DOHH2 (cell line): Measurements from ENCODE around the gene WNT7A.

ENCODE experiments used
- H3F3A ChIP-seq: fragments of 200-600 bp; sonication (generic), shearing (Covaris generic); 2 replicates; pipeline ENCODE4 v1.6.0; 2016; ENCODE audit warnings: antibody characterized with exemption, mild to moderate bottlenecking; ENCODE audit not compliant: control insufficient read depth, insufficient read depth
- H3K27ac ChIP-seq: fragments of 200-600 bp; sonication (generic); 2 replicates; pipeline ENCODE4 v1.5.1; 2014; ENCODE audit warnings: low read depth, mild to moderate bottlenecking, low read length, moderate library complexity
- H3K27me3 ChIP-seq: fragments of 200-600 bp; sonication (generic); 2 replicates; pipeline ENCODE4 v1.6.1; 2014; ENCODE audit warnings: mild to moderate bottlenecking, low read length, mixed read lengths; ENCODE audit not compliant: control insufficient read depth
- H3K36me3 ChIP-seq: fragments of 200-600 bp; sonication (generic); 2 replicates; pipeline ENCODE4 v1.6.1; 2014; ENCODE audit warnings: mild to moderate bottlenecking, low read length, moderate library complexity, mixed read lengths; ENCODE audit not compliant: control insufficient read depth
- H3K4me1 ChIP-seq: fragments of 200-600 bp; sonication (generic); 2 replicates; pipeline ENCODE4 v1.6.1; 2014; ENCODE audit warnings: mild to moderate bottlenecking, low read length, mixed read lengths; ENCODE audit not compliant: control insufficient read depth
- H3K4me2 ChIP-seq: fragments of 200-600 bp; sonication (generic); 2 replicates; pipeline ENCODE4 v1.6.0; 2014; ENCODE audit warnings: mild to moderate bottlenecking, low read length, moderate library complexity
- H3K4me3 ChIP-seq: fragments of 200-600 bp; sonication (generic); 2 replicates; pipeline ENCODE4 v1.5.1; 2014; ENCODE audit warnings: mild to moderate bottlenecking, low read length, mixed read lengths
- H3K79me2 ChIP-seq: fragments of 200-600 bp; sonication (generic); 2 replicates; pipeline ENCODE4 v1.6.1; 2014; ENCODE audit warnings: mild to moderate bottlenecking, low read length, mixed read lengths; ENCODE audit not compliant: control insufficient read depth
- H3K9me2 ChIP-seq: fragments of 200-600 bp; sonication (generic); replicated peaks from 2 replicates; pipeline ENCODE4 v1.6.1; 2014; ENCODE audit warnings: mild to moderate bottlenecking, low read length, mixed read lengths; ENCODE audit not compliant: control insufficient read depth
- H3K9me3 ChIP-seq: fragments of 200-600 bp; sonication (generic); 2 replicates; pipeline ENCODE4 v1.6.1; 2014; ENCODE audit warnings: antibody characterized with exemption, low read length, mixed read lengths; ENCODE audit not compliant: control insufficient read depth, insufficient read depth
- H4K20me1 ChIP-seq: fragments of 200-600 bp; sonication (generic); 2 replicates; pipeline ENCODE4 v1.6.0; 2014; ENCODE audit warnings: low read depth, mild to moderate bottlenecking, antibody characterized with exemption, low read length, moderate library complexity; ENCODE audit not compliant: control insufficient read depth, insufficient read depth
- CTCF ChIP-seq: fragments of 200-600 bp; sonication (generic); IDR thresholded peaks from one replicate; pipeline ENCODE4 v1.5.1; 2014; ENCODE audit warnings: antibody characterized with exemption, mild to moderate bottlenecking, low read depth, low read length; ENCODE audit not compliant: poor library complexity, severe bottlenecking
- EZH2phosphoT487 ChIP-seq: fragments of 200-600 bp; sonication (generic); IDR thresholded peaks from 2 replicates; pipeline ENCODE4 v1.6.1; 2017; ENCODE audit warnings: borderline replicate concordance, mild to moderate bottlenecking, antibody characterized with exemption, low read length, moderate library complexity, mixed read lengths

Gene WNT7A

GRCh38 chr3:13790376-13791197, 89.3 kb downstream of the WNT7A start:
- no peak overlapping the region for H3K4me3 ChIP-seq

GRCh38 chr3:13788522-13789424, 91.1 kb downstream of the WNT7A start:
- no peaks in the 10 kb centered on the region for H4K20me1 ChIP-seq
- no peaks in the 10 kb centered on the region for H3K27me3 ChIP-seq
- no peak for TF ChIP-seq CTCF
- no peak for TF ChIP-seq EZH2phosphoT487
- no peak overlapping the region for H3K4me3 ChIP-seq
- no peaks in the 10 kb centered on the region for H3K9me2 ChIP-seq
- no peaks in the 10 kb centered on the region for H3K9me3 ChIP-seq
- no peaks in the 10 kb centered on the region for H3K79me2 ChIP-seq
- H3K4me2 ChIP-seq: no peak overlapping the region
- no peak overlapping the region for H3K27ac ChIP-seq
- no peaks in the 10 kb centered on the region for H3F3A ChIP-seq
- H3K4me1 ChIP-seq: no peaks in the 10 kb centered on the region
- no peaks in the 10 kb centered on the region for H3K36me3 ChIP-seq

More at GRCh38 chr3:13790376-13791197, 89.3 kb downstream of the WNT7A start:
- Histone ChIP-seq H4K20me1 (no peaks in the 10 kb centered on the region), H3K9me2 (no peaks in the 10 kb centered on the region), H3K4me1 (no peaks in the 10 kb centered on the region), H3K36me3 (no peaks in the 10 kb centered on the region), H3F3A (no peaks in the 10 kb centered on the region), H3K79me2 (no peaks in the 10 kb centered on the region), H3K9me3 (no peaks in the 10 kb centered on the region), H3K27me3 (no peaks in the 10 kb centered on the region), H3K4me2 (no peak overlapping the region), H3K27ac (no peak overlapping the region)
- TF ChIP-seq CTCF (no peak), EZH2phosphoT487 (no peak)

GRCh38 chr3:13787533-13788132, 92.2 kb downstream of the WNT7A start:
- no peaks in the 10 kb centered on the region for H3K9me3 ChIP-seq
- H3K9me2 ChIP-seq: no peaks in the 10 kb centered on the region
- H3K27ac ChIP-seq: no peak overlapping the region
- no peak overlapping the region for H3K4me3 ChIP-seq
- no peak for TF ChIP-seq CTCF
- TF ChIP-seq EZH2phosphoT487: no peak
- no peaks in the 10 kb centered on the region for H3K27me3 ChIP-seq
- no peaks in the 10 kb centered on the region for H3K79me2 ChIP-seq
- no peak overlapping the region for H3K4me2 ChIP-seq
- no peaks in the 10 kb centered on the region for H4K20me1 ChIP-seq
- no peaks in the 10 kb centered on the region for H3F3A ChIP-seq
- no peaks in the 10 kb centered on the region for H3K4me1 ChIP-seq
- H3K36me3 ChIP-seq: no peaks in the 10 kb centered on the region
